ENCODE measurements around the gene ATOH8.

DNA sequence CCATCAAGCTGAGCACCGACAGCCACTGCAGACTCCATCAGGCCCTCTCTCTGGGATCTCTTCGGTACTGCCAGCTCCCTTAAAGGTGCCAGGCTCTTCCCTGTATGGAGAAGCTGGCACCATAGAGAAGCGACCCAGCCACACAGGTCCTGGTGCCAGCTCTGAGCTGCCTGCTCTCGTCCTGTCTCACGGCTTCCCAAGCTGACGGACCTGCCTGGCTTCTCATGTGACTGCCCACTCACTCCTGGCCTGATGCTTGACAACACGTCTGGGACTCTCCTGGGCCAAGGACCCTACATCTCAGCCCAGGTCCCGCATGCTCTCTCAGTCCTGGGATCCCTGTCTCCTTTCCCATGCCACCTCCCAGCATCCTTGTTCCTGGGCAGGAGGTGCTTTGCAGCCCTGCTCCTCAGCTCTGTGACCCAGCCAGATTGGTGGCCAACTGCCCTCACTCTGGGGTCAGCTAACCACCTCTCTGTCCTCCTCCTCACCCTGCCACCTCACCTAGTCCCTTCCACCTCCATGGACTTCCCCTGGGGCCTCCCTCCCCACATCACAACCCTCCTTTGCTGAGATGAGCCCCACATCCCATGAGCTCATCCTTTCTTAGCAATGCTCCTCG is 12.5 kb upstream of the ATOH8 start:
- TF ChIP-seq, protein P1, sequence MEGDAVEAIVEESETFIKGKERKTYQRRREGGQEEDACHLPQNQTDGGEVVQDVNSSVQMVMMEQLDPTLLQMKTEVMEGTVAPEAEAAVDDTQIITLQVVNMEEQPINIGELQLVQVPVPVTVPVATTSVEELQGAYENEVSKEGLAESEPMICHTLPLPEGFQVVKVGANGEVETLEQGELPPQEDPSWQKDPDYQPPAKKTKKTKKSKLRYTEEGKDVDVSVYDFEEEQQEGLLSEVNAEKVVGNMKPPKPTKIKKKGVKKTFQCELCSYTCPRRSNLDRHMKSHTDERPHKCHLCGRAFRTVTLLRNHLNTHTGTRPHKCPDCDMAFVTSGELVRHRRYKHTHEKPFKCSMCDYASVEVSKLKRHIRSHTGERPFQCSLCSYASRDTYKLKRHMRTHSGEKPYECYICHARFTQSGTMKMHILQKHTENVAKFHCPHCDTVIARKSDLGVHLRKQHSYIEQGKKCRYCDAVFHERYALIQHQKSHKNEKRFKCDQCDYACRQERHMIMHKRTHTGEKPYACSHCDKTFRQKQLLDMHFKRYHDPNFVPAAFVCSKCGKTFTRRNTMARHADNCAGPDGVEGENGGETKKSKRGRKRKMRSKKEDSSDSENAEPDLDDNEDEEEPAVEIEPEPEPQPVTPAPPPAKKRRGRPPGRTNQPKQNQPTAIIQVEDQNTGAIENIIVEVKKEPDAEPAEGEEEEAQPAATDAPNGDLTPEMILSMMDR (IDR thresholded peaks at IDR 0.05): no peak
- peak in 1 of 2 donors; percentile 59 for TF ChIP-seq POLR2A (IDR thresholded peaks at IDR 0.05)

All from thyroid gland (tissue), 4 donors.